Thyroid gland (tissue), 4 donors: ENCODE results near the gene ZNF525.

ENCODE experiments used
- POLR2A ChIP-seq, 2 donors: fragments of 450-650 bp; IDR thresholded peaks; one replicate each; pipeline ENCODE4 v1.6.1; 2017; ENCODE audit warnings: antibody characterized with exemption in 2 of 2, mild to moderate bottlenecking in 2 of 2, moderate library complexity in 1 of 2
- TF ChIP-seq, protein P1 (sequence below), 6 experiments: fragments of 200-600 bp in 3 of 6; fragments of 450-650 bp in 3 of 6; sonication (generic) in 3 of 6; IDR thresholded peaks; one replicate each; pipeline ENCODE4 v1.5.1; 2016 to 2019; ENCODE audit warnings: antibody characterized with exemption in 6 of 6, mild to moderate bottlenecking in 2 of 6, inconsistent platforms in 1 of 6, moderate library complexity in 1 of 6

DNA sequence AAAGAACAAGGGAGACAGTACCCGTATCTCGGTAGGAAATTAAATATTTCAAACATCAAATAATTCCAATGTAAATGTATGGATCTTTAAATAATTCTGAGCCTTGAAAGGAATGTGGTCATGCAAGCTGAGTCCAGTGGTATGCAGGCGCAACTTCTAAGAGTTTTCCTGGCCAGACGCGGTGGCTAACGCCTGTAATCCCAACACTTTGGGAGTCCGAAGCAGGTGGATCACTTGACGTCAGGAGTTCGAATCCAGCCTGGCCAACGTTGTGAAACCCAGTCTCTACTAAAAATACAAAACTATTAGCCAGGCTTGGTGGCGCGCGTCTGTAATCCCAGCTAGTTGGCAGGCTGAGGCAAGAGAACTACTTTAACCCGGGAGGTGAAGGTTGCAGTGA is 33.0 kb upstream of the ZNF525 start:
- TF ChIP-seq, protein P1, sequence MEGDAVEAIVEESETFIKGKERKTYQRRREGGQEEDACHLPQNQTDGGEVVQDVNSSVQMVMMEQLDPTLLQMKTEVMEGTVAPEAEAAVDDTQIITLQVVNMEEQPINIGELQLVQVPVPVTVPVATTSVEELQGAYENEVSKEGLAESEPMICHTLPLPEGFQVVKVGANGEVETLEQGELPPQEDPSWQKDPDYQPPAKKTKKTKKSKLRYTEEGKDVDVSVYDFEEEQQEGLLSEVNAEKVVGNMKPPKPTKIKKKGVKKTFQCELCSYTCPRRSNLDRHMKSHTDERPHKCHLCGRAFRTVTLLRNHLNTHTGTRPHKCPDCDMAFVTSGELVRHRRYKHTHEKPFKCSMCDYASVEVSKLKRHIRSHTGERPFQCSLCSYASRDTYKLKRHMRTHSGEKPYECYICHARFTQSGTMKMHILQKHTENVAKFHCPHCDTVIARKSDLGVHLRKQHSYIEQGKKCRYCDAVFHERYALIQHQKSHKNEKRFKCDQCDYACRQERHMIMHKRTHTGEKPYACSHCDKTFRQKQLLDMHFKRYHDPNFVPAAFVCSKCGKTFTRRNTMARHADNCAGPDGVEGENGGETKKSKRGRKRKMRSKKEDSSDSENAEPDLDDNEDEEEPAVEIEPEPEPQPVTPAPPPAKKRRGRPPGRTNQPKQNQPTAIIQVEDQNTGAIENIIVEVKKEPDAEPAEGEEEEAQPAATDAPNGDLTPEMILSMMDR (IDR thresholded peaks at IDR 0.05) = no peak
- no peak for TF ChIP-seq POLR2A (IDR thresholded peaks at IDR 0.05)
